ENCODE measurements around the gene ZBTB17. TPM values are rescaled to one million over a fixed set of nuclear protein-coding genes. Genes with fewer than 3 reads are reported as not detected.
"Not testable (repeated sequence)": the region's sequence is repeated elsewhere in the genome, so short reads cannot be mapped to it uniquely, and the experiment has no call there.

Gene ZBTB17
- total RNA-seq, 1 donor from 2014 or later: 24.1 TPM

- TF ChIP-seq CTCF (IDR thresholded peaks at IDR 0.05; ENCODE audit: insufficient read depth, low read length, poor library complexity, severe bottlenecking): no peak
- DNase-seq (ENCODE audit: low read depth): no peak
- Histone ChIP-seq H3K36me3 (ENCODE audit: control insufficient read depth, insufficient read depth, low read length) (no peaks in the 10 kb centered on the region), H3K4me3 (ENCODE audit: low read depth, low read length) (no peak overlapping the region), H3K27me3 (ENCODE audit: control insufficient read depth, insufficient read depth, low read length) (peaks cover 3% of the 10 kb centered on the region)
Measured at GRCh38 chr1:16007671-16008341, 31.9 kb upstream of the ZBTB17 start.

- Histone ChIP-seq H3K27me3 (ENCODE audit: control insufficient read depth, insufficient read depth, low read length) (peaks cover 3% of the 10 kb centered on the region), H3K4me3 (ENCODE audit: low read depth, low read length) (no peak overlapping the region), H3K36me3 (ENCODE audit: control insufficient read depth, insufficient read depth, low read length) (no peaks in the 10 kb centered on the region)
- no peak for TF ChIP-seq CTCF (IDR thresholded peaks at IDR 0.05; ENCODE audit: insufficient read depth, low read length, poor library complexity, severe bottlenecking)
- DNase-seq (ENCODE audit: low read depth): no peak
Measured at GRCh38 chr1:16006552-16007485, 30.9 kb upstream of the ZBTB17 start.

- Histone ChIP-seq H3K4me3 (ENCODE audit: low read depth, low read length) (no peak overlapping the region), H3K36me3 (ENCODE audit: control insufficient read depth, insufficient read depth, low read length) (no peaks in the 10 kb centered on the region), H3K27me3 (ENCODE audit: control insufficient read depth, insufficient read depth, low read length) (peaks cover 3% of the 10 kb centered on the region)
- no peak for TF ChIP-seq CTCF (IDR thresholded peaks at IDR 0.05; ENCODE audit: insufficient read depth, low read length, poor library complexity, severe bottlenecking)
- no peak for DNase-seq (ENCODE audit: low read depth)
Measured at GRCh38 chr1:16006010-16006409, 30.1 kb upstream of the ZBTB17 start.

- no peak overlapping the region for H3K4me3 ChIP-seq (ENCODE audit: low read depth, low read length)
- H3K36me3 ChIP-seq (ENCODE audit: control insufficient read depth, insufficient read depth, low read length): no peaks in the 10 kb centered on the region
- DNase-seq (ENCODE audit: low read depth): no peak
- peaks cover 3% of the 10 kb centered on the region for H3K27me3 ChIP-seq (ENCODE audit: control insufficient read depth, insufficient read depth, low read length)
- no peak for TF ChIP-seq CTCF (IDR thresholded peaks at IDR 0.05; ENCODE audit: insufficient read depth, low read length, poor library complexity, severe bottlenecking)
Measured at GRCh38 chr1:16005597-16005996, 29.7 kb upstream of the ZBTB17 start.

- not testable (repeated sequence) for DNase-seq (ENCODE audit: low read depth); H3K4me3 ChIP-seq (ENCODE audit: low read depth, low read length); H3K27me3 ChIP-seq (ENCODE audit: control insufficient read depth, insufficient read depth, low read length); H3K36me3 ChIP-seq (ENCODE audit: control insufficient read depth, insufficient read depth, low read length)
Measured at GRCh38 chr1:16001274-16001673, 25.4 kb upstream of the ZBTB17 start.

GRCh38 chr1:15998929-15999328 is 23.0 kb upstream of the ZBTB17 start:
- no peak for DNase-seq (ENCODE audit: low read depth)

More at GRCh38 chr1:15998929-15999328, 23.0 kb upstream of the ZBTB17 start:
- Histone ChIP-seq H3K27me3 (ENCODE audit: control insufficient read depth, insufficient read depth, low read length) (peaks cover 6% of the 10 kb centered on the region), H3K36me3 (ENCODE audit: control insufficient read depth, insufficient read depth, low read length) (no peaks in the 10 kb centered on the region), H3K4me3 (ENCODE audit: low read depth, low read length) (no peak overlapping the region)
- no peak for TF ChIP-seq CTCF (IDR thresholded peaks at IDR 0.05; ENCODE audit: insufficient read depth, low read length, poor library complexity, severe bottlenecking)

Measured in kidney epithelial cell (primary cell).